GM21723 (cell line): ENCODE data around the gene STARD5.
"Not testable (repeated sequence)": the region's sequence is repeated elsewhere in the genome, so short reads cannot be mapped to it uniquely, and the experiment has no call there.

Source experiments
- ATAC-seq: cut with Tn5 transposase; IDR thresholded peaks from one replicate; pipeline ENCODE4 v1.9.1; 2021; ENCODE audit warnings: mild to moderate bottlenecking, moderate library complexity; ENCODE audit not compliant: unreplicated experiment

STARD5 gene, protein sequence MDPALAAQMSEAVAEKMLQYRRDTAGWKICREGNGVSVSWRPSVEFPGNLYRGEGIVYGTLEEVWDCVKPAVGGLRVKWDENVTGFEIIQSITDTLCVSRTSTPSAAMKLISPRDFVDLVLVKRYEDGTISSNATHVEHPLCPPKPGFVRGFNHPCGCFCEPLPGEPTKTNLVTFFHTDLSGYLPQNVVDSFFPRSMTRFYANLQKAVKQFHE

DNA sequence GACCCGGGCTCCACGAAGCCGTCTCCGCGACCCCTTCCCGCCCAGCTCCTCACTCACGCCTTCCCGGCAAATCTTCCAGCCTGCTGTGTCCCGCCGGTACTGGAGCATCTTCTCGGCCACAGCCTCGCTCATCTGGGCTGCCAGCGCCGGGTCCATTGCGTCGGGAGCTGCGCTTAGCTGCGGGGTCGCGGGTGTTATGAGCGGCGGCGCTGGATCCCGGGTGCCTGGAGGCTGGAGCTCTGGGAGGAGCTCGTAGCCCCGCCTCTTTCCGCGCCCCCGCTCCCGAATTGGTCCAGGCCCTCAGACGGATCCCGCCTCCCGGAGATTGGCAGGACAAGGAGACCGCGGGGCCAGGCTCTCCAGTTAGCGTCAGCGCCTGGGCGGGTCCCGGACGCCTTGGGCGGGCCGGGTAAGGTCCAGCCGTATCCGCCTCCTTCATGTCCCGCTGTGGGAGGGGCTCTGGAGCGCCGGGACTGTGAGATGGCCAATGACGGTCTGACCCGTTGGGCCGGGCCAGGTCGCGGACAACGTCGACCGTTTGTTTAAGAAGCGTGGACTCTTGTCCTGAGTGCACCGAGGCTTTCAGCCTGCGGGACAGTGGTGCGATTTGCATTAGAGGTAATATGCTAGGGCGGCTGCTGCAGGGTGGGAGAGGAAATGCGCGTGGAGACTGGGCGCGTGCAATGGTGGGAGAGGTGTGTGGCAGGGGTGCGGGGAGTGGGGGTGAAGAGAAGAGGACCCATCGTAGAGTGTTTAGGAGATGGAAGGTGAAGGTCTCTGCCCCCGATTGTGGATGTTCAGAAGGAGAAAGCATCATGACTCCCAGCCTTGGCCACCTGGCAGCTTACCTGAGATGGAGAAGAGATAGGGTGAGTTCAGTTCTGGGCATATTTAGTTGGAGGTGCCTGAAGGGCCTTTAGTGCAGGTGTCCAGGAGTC is at the start of gene STARD5:
STARD5 (minus strand) TSS at position 198 of the 938 bp plus-strand sequence; CDS start at position 156, 42 bp downstream.
- peak; percentile 99 for ATAC-seq

DNA sequence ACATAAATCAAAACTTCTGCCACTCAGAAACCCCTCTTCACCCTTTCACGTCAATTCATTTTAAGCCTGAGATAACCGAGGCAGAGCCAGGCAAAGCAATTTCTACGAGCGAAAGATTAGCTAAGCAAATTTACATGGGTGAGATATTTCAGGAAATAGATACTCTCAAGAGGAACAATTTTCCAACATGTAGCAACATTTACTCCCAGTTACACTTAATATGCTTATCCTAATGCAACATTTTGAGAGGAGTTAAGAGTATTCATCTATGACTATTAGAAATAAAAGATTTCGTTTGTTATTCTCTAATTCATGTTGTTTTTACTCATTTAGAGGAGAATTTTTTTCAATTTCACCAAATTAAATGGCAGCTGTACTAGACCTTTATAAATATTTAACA is 49.2 kb upstream of the STARD5 start:
- no peak for ATAC-seq

GRCh38 chr15:81372575-81372974 is 48.6 kb upstream of the STARD5 start:
- ATAC-seq = no peak

GRCh38 chr15:81363718-81364500 is 40.0 kb upstream of the STARD5 start:
- no peak for ATAC-seq

- no peak for ATAC-seq
Measured at GRCh38 chr15:81363276-81363675, 39.3 kb upstream of the STARD5 start.

DNA sequence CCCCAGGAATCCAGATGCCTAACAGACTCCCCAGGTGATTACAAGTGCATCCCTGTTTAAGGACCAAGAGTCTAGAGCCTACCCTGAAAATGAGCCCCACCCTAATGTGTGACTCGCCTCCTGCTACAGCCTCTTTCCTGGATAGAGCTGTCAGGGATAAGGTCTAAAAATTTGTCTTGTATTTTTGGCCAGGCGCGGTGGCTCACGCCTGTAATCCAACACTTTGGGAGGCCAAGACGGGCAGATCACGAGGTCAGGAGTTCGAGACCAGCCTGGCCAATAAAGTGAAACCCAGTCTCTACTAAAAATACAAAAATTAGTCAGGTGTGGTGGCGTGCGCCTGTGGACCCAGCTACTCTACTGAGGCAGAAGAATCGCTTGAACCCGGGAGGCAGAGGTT is 38.8 kb upstream of the STARD5 start:
- no peak for ATAC-seq

- no peak for ATAC-seq
Measured at GRCh38 chr15:81361891-81362290, 38.0 kb upstream of the STARD5 start.

DNA sequence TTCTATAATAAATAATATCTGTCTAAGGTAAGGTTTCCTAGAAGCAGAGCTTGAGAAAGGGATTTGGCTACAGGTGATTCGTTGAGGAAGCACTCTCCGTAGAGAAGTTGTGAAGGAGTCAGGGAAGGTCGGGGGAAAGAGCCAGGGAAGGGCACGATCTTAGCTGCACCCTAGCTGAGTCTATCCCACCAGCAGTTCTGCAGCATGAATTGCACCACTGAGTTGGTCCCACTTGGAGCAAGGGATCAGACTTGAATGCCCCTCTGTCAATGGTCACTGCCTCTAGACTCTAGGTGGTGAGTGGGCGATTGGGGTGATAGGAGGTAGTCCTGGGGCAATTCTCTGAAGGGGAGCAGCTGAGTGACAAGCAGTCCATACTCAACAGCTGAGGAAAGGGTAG is 36.5 kb upstream of the STARD5 start:
- no peak for ATAC-seq

DNA sequence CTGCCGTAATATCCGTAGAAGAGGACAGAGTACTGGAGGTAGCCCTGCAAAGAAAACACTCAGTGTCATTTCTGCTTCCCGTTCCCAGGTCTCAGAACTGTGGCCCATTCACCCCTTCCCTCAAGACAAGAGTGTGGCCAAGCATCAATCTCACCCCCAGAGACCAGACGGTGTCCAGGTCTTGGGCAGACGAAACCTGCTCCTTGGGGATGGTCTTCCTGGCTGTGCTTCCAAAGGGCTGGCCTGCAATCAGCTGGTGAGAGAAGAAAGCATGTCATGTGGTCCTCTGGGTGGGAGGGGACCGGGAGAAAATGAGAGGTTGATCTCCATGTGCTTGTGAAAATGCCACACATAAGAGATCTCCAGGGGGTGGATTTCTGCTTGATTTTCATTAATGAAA is 34.3 kb upstream of the STARD5 start:
- no peak for ATAC-seq

DNA sequence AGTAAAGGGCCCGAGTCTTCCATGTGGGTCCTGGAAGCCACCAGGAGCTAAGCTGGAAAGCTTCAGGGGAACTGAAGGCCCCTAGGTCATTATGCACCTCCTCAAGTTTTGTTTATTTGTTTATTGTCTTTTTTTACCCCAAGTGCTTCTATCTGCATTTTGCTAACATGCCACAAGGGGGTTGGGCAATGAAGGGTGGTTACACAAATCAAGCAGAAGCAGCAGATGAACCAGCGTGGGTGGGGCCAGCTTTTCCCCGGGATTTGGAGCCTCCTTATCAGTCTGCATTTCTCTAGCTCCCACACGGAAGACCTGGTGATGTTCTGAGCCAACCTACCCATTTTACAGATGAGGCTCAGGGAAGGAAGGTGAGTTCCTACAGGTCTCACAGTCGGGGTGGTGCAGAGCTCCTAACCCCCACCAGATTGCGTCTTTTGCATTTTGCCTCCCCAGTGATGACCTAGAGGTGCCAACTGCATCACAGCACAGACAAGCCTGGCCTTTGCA is 33.3 kb upstream of the STARD5 start:
- ATAC-seq = no peak

- no peak for ATAC-seq
Measured at GRCh38 chr15:81356252-81356651, 32.3 kb upstream of the STARD5 start.

GRCh38 chr15:81351651-81352050 is 27.7 kb upstream of the STARD5 start:
- ATAC-seq = no peak

- no peak for ATAC-seq
Measured at GRCh38 chr15:81349271-81349670, 25.3 kb upstream of the STARD5 start.

DNA sequence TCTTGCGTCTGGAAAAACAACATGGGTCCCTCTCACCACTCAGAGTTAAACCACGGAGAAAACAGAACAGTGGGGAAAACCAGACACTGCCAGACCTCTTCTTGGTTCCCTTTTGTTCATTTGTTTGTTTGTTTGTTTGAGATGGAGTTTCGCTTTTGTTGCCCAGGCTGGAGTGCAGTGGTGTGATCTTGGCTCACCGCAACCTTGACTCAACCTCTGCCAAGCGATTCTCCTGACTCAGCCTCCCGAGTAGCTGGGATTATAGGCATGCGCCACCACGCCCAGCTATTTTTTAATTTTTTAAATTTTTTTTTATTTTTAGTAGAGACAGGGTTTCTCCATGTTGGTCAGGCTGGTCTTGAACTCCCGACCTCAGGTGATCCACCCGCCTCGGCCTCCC is 24.8 kb upstream of the STARD5 start:
- ATAC-seq = not testable (repeated sequence)

DNA sequence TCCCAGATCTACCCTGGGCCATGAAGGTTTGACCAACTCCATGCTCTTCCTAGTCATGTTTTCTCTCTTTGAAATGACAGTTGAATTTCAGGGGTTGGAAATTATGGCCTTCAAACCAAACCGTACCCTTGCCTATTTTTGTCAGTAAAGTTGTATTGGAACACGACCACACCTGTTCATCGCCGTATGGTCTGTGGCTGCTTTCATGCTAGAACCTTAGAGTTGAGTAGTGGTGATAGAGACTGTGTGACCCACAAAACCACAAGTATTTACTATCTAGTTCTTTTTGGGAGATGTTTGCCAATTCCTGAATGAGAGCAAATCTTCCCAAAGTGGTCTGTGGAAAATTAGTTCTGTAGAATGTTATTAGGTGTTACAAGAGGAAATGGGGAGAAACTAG is 24.0 kb upstream of the STARD5 start:
- no peak for ATAC-seq

DNA sequence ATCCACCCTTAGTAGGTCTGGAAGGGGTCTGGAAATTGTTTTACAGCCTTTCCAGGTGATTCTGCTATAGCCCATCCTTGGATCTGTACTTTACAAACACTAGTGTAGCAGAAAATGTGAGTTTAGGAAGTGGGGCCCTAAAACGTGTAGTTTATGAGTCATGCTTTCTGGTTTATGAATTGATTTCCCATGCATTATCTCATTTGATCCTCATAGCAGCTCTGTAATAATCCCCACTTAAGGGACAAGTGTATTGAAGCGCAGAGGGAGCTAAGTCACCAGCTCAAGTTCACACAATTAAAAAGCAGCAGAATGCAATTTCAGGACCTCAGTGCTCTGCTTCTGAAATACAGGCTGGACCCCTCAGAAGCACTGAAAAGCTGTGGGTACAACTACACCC is 22.7 kb upstream of the STARD5 start:
- ATAC-seq = no peak

GRCh38 chr15:81343371-81343770 is 19.4 kb upstream of the STARD5 start:
- no peak for ATAC-seq

DNA sequence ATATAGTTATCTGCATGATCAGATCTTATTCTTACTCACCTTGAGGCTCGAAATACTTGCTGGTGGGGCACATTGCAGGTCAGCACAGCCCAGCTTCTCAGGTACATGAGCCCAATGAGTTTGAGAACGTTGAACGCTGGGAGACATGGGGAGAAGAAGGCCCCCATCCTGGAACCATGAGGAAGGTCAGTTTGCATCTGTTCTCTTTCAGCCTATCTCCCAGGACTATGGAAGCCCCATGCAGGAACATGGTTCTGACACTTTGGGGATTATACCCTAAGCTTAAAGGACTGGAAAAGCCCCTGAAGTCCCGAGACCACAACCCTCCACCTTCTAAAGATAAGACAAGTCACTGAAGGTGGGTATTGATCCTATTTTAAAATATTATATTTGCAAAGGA is 17.4 kb upstream of the STARD5 start:
- no peak for ATAC-seq

DNA sequence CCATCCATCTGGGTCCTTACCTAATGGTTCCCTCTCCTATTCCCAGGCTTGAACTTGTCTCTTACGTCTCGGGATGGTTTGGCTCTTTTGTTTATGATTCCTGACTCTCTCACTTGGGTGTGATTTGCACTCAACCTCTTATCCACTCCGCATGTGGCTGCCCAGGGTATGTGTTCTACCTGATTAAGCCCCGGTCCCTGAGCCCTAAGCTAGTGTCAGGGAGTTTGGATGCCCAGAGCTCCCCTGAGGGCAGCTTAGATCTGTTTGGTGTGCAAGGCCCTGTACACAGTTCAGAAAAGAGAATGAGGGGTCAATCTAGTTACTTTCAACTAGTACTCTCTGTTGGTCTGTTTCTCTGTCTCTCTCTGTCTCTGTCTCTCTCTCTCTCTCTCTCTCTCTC is 15.9 kb upstream of the STARD5 start:
- ATAC-seq = no peak

DNA sequence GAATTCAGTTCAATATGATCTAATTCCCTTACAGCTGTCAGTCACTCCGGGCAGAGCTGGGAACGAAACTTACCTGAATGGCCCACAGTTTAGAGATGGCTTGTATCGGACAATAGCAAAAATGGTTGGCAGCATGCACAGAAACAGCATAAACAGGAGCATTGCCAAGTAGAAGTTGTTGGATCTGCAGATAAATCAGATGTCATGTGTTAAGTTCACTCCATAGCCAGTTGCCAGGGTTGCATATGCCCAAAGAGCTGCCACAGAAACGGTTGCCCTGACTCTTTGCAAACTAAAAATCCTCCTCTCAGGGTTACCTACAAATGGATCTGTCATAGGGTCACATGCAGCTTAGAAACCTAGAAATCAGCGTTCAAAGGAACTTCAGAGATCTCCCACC is 15.4 kb upstream of the STARD5 start:
- no peak for ATAC-seq
